Loucy (cell line): ENCODE measurements around the gene SHCBP1L.

Experiments
- H2AFZ ChIP-seq: fragments of 200-600 bp; sonication (generic); 2 replicates; pipeline ENCODE4 v1.6.0; 2016; ENCODE audit warnings: antibody characterized with exemption, mild to moderate bottlenecking, low read length, moderate library complexity
- H3F3A ChIP-seq: fragments of 200-600 bp; 2 replicates; pipeline ENCODE4 v1.6.0; 2016; ENCODE audit warnings: antibody characterized with exemption, low read depth, mild to moderate bottlenecking
- H3K27me3 ChIP-seq: fragments of 200-600 bp; sonication (generic); 2 replicates; pipeline ENCODE4 v1.6.1; 2014; ENCODE audit warnings: low read length, mild to moderate bottlenecking; ENCODE audit not compliant: insufficient read depth, poor library complexity, severe bottlenecking
- H3K36me3 ChIP-seq: fragments of 200-600 bp; sonication (generic); 2 replicates; pipeline ENCODE4 v1.6.1; 2016; ENCODE audit warnings: low read length; ENCODE audit not compliant: insufficient read depth
- H3K4me1 ChIP-seq: fragments of 200-600 bp; sonication (generic); 2 replicates; pipeline ENCODE4 v1.5.1; 2014; ENCODE audit warnings: low read length, mild to moderate bottlenecking; ENCODE audit not compliant: insufficient read depth, poor library complexity, severe bottlenecking
- H3K4me2 ChIP-seq: fragments of 200-600 bp; sonication (generic); 2 replicates; pipeline ENCODE4 v1.6.0; 2014; ENCODE audit warnings: antibody characterized with exemption, low read length, low read depth, mild to moderate bottlenecking; ENCODE audit not compliant: poor library complexity, severe bottlenecking
- H3K4me3 ChIP-seq: fragments of 200-600 bp; sonication (generic); 2 replicates; pipeline ENCODE4 v1.5.1; 2014; ENCODE audit warnings: low read length, mild to moderate bottlenecking, mixed read lengths; ENCODE audit not compliant: poor library complexity, severe bottlenecking
- H3K79me2 ChIP-seq: fragments of 200-600 bp; sonication (generic); 2 replicates; pipeline ENCODE4 v1.6.1; 2014; ENCODE audit warnings: low read length; ENCODE audit not compliant: insufficient read depth
- H3K9ac ChIP-seq: fragments of 200-600 bp; sonication (generic); 2 replicates; pipeline ENCODE4 v1.6.0; 2014; ENCODE audit warnings: mild to moderate bottlenecking, low read depth, low read length, moderate library complexity; ENCODE audit not compliant: poor library complexity, severe bottlenecking
- H3K9me2 ChIP-seq: fragments of 200-600 bp; sonication (generic); replicated peaks from 2 replicates; pipeline ENCODE4 v1.6.1; 2016; ENCODE audit warnings: low read depth, low read length, mixed read lengths
- H3K9me3 ChIP-seq: fragments of 200-600 bp; sonication (generic); 2 replicates; pipeline ENCODE4 v1.6.1; 2014; ENCODE audit warnings: mild to moderate bottlenecking, antibody characterized with exemption, low read length, low read depth; ENCODE audit not compliant: insufficient read depth
- H4K20me1 ChIP-seq: fragments of 200-600 bp; sonication (generic); 2 replicates; pipeline ENCODE4 v1.6.0; 2014; ENCODE audit warnings: antibody characterized with exemption, low read length, mild to moderate bottlenecking; ENCODE audit not compliant: insufficient read depth, poor library complexity, severe bottlenecking
- CTCF ChIP-seq: fragments of 200-600 bp; sonication (generic); conservative IDR thresholded peaks from 2 replicates; pipeline ENCODE4 v1.5.1; 2014; ENCODE audit warnings: mild to moderate bottlenecking, antibody characterized with exemption, low read length
- EZH2phosphoT487 ChIP-seq: fragments of 200-600 bp; IDR thresholded peaks from 2 replicates; pipeline ENCODE4 v1.6.1; 2018; ENCODE audit warnings: antibody characterized with exemption, mild to moderate bottlenecking, moderate library complexity, borderline replicate concordance

Gene SHCBP1L

DNA sequence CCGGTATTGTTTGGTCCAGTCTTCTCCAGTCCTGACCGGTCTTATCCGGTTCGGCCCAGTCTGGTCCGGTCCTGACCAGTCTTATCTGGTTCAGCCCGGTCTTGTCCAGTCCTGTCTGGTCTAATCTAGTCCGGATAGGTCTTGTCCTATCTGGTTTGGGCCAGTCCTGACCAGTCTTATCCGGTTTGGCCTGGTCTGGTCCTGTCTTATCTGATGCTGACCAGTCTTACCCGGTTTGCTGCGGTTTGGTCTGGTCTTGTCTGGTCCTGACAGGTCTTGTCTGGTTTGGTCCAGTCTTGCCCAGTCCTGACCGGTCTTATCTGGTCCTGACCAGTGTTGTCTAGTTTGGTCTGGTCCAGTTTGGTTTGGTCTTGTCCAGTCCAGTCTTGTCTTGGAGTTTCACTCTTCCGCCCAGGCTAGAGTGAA is 83.7 kb downstream of the SHCBP1L start:
- Histone ChIP-seq H3K36me3 (peaks cover 99% of the 10 kb centered on the region), H3F3A (no peaks in the 10 kb centered on the region), H3K9ac (no peak overlapping the region)

GRCh38 chr1:182867861-182868260 is 85.1 kb downstream of the SHCBP1L start:
- Histone ChIP-seq H3K27me3 (no peaks in the 10 kb centered on the region), H3K36me3 (peaks cover 99% of the 10 kb centered on the region), H3K4me3 (no peak overlapping the region), H3K79me2 (peaks cover 29% of the 10 kb centered on the region), H3F3A (no peaks in the 10 kb centered on the region), H3K9ac (no peak overlapping the region), H3K4me1 (no peaks in the 10 kb centered on the region), H4K20me1 (peaks cover 41% of the 10 kb centered on the region), H3K9me3 (no peaks in the 10 kb centered on the region), H3K4me2 (no peak overlapping the region), H2AFZ (no peak overlapping the region), H3K9me2 (no peaks in the 10 kb centered on the region)
- no peak for TF ChIP-seq CTCF
- no peak for TF ChIP-seq EZH2phosphoT487

More for the DNA sequence above, 83.7 kb downstream of the SHCBP1L start:
- Histone ChIP-seq H3K4me3 (no peak overlapping the region), H2AFZ (no peak overlapping the region), H4K20me1 (peaks cover 28% of the 10 kb centered on the region), H3K79me2 (peaks cover 20% of the 10 kb centered on the region), H3K9me3 (no peaks in the 10 kb centered on the region), H3K4me1 (no peaks in the 10 kb centered on the region), H3K4me2 (no peak overlapping the region), H3K9me2 (no peaks in the 10 kb centered on the region), H3K27me3 (no peaks in the 10 kb centered on the region)
- TF ChIP-seq EZH2phosphoT487: no peak

GRCh38 chr1:182863940-182864339 is 89.0 kb downstream of the SHCBP1L start:
- Histone ChIP-seq H3K9ac (no peak overlapping the region), H3K79me2 (peaks cover 40% of the 10 kb centered on the region), H4K20me1 (peaks cover 69% of the 10 kb centered on the region), H3K27me3 (no peaks in the 10 kb centered on the region), H3K9me2 (no peaks in the 10 kb centered on the region), H3F3A (no peaks in the 10 kb centered on the region), H3K4me2 (no peak overlapping the region), H3K4me1 (peaks cover 5% of the 10 kb centered on the region), H3K4me3 (no peak overlapping the region), H2AFZ (no peak overlapping the region), H3K36me3 (peaks cover 100% of the 10 kb centered on the region), H3K9me3 (no peaks in the 10 kb centered on the region)
- TF ChIP-seq EZH2phosphoT487 (no peak), CTCF (no peak)

DNA sequence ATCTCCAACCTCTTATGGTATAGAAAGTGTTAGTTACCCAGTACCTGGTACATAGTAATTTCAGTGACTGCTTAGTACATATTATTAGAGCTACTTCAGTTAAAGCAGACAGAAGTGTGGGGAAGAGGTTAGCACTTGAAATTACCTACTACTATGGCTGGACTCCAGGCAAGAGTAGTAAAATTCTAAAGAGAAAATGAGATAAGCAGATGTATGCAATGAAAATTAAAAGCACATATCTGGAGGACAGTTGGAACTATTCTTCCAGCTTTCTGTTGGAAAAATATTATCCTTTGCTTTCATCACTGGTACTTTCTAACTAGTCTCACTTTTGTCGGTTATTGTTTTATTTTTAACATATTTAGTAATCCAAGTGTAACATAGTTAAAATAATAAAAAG is 90.1 kb downstream of the SHCBP1L start:
- Histone ChIP-seq H3K4me3 (no peak overlapping the region), H2AFZ (no peak overlapping the region), H3K79me2 (peaks cover 49% of the 10 kb centered on the region), H3F3A (no peaks in the 10 kb centered on the region), H3K36me3 (peaks cover 100% of the 10 kb centered on the region), H3K9me3 (no peaks in the 10 kb centered on the region), H4K20me1 (peaks cover 76% of the 10 kb centered on the region), H3K9ac (no peak overlapping the region), H3K27me3 (no peaks in the 10 kb centered on the region), H3K4me2 (no peak overlapping the region), H3K4me1 (peaks cover 5% of the 10 kb centered on the region), H3K9me2 (no peaks in the 10 kb centered on the region)
- TF ChIP-seq EZH2phosphoT487: no peak
- TF ChIP-seq CTCF: no peak
